ENCODE results near the gene SYT7. TPM values are rescaled to one million over a fixed set of nuclear protein-coding genes. Genes with fewer than 3 reads are reported as not detected.

The SYT7 gene
- total RNA-seq, 1 experiment from 2014 or later = 2.5 TPM

- ATAC-seq (no peak), DNase-seq (ENCODE audit: low read depth, low spot score) (no peak)
- CTCF ChIA-PET = interaction anchor here (0.5 to 0.6 kb wide), 2 partner anchors 48 to 80 kb away, joined by 8 to 12 read pairs; no protein-coding TSS in a partner anchor
- Histone ChIP-seq H3K36me3 (ENCODE audit: control insufficient read depth, insufficient read depth, low read length) (no peaks in the 10 kb centered on the region; the same call in 1 of the 2 replicates), H3K27me3 (ENCODE audit: control insufficient read depth, insufficient read depth, low read length) (peaks cover 6% of the 10 kb centered on the region; the same call in 1 of the 2 replicates), H3K9me3 (ENCODE audit: control insufficient read depth, insufficient read depth, low read depth, low read length) (no peaks in the 10 kb centered on the region), H3K27ac (ENCODE audit: low read length) (no peak overlapping the region), H3K4me1 (ENCODE audit: control insufficient read depth, insufficient read depth, low read length) (no peaks in the 10 kb centered on the region), H3K4me3 (ENCODE audit: low read depth in 2 of 2, low read length in 2 of 2) (no peak overlapping the region)
- TF ChIP-seq TCF7L2 (IDR thresholded peaks at IDR 0.05; ENCODE audit: low read depth, low read length) (no peak), SIN3A (IDR thresholded peaks at IDR 0.05; ENCODE audit: borderline replicate concordance, insufficient read depth, low read depth, low read length) (no peak), CTCF (IDR thresholded peaks at IDR 0.05) (peak; percentile 47), REST (IDR thresholded peaks at IDR 0.05; ENCODE audit: insufficient read depth in 1 of 2, low read depth in 2 of 2, low read length in 1 of 2) (no peak)
- intact Hi-C loops (cut with micrococcal nuclease; ENCODE audit: unreplicated experiment) (no loop called here), in situ Hi-C loops (cut with HindIII; ENCODE audit: low pct_unique_long_range_greater_than_20kb, low sequenced_read_pairs) (no loop called here)
- POLR2A ChIA-PET = interaction anchor here (0.6 kb wide), 1 partner anchor 1136 kb away, joined by 4 read pairs; no protein-coding TSS in a partner anchor
- BruUV-seq (replicated peaks) = no TSS peak
Observed at GRCh38 chr11:61578819-61579675, 1.8 kb downstream of the SYT7 start.

- H3K27ac ChIP-seq (ENCODE audit: low read length) = no peak overlapping the region
- DNase-seq (ENCODE audit: low read depth, low spot score) (no peak), ATAC-seq (no peak)
- in situ Hi-C loops (cut with HindIII; ENCODE audit: low pct_unique_long_range_greater_than_20kb, low sequenced_read_pairs) = no loop called here
- no TSS peak for BruUV-seq (replicated peaks)
- intact Hi-C loops (cut with micrococcal nuclease; ENCODE audit: unreplicated experiment) = no loop called here
- H3K9me3 ChIP-seq (ENCODE audit: control insufficient read depth, insufficient read depth, low read depth, low read length) = no peaks in the 10 kb centered on the region
- no peak overlapping the region for H3K4me3 ChIP-seq (ENCODE audit: low read depth in 2 of 2, low read length in 2 of 2)
- no peaks in the 10 kb centered on the region; the same call in 1 of the 2 replicates for H3K36me3 ChIP-seq (ENCODE audit: control insufficient read depth, insufficient read depth, low read length)
- TF ChIP-seq POLR2AphosphoS5 (IDR thresholded peaks at IDR 0.05; ENCODE audit: low read depth, low read length) = no peak
- TF ChIP-seq TCF7L2 (IDR thresholded peaks at IDR 0.05; ENCODE audit: low read depth, low read length) = no peak
- TF ChIP-seq SIN3A (IDR thresholded peaks at IDR 0.05; ENCODE audit: borderline replicate concordance, insufficient read depth, low read depth, low read length) = no peak
- TF ChIP-seq CTCF (IDR thresholded peaks at IDR 0.05) = no peak; the same call in 1 of the 2 replicates
- no peak for TF ChIP-seq REST (IDR thresholded peaks at IDR 0.05; ENCODE audit: insufficient read depth in 1 of 2, low read depth in 2 of 2, low read length in 1 of 2)
- ChIA-PET CTCF (no interaction called here), POLR2A (no interaction called here)
- peaks cover 6% of the 10 kb centered on the region; the same call in 1 of the 2 replicates for H3K27me3 ChIP-seq (ENCODE audit: control insufficient read depth, insufficient read depth, low read length)
- H3K4me1 ChIP-seq (ENCODE audit: control insufficient read depth, insufficient read depth, low read length) = no peaks in the 10 kb centered on the region
Observed at GRCh38 chr11:61577383-61578118, 3.3 kb downstream of the SYT7 start.
